ENCODE measurements around the gene ADCY3. TPM values are rescaled to one million over a fixed set of nuclear protein-coding genes. Genes with fewer than 3 reads are reported as not detected.

ADCY3 gene
- total RNA-seq, 1 experiment from 2014 or later: 75.6 TPM

DNA sequence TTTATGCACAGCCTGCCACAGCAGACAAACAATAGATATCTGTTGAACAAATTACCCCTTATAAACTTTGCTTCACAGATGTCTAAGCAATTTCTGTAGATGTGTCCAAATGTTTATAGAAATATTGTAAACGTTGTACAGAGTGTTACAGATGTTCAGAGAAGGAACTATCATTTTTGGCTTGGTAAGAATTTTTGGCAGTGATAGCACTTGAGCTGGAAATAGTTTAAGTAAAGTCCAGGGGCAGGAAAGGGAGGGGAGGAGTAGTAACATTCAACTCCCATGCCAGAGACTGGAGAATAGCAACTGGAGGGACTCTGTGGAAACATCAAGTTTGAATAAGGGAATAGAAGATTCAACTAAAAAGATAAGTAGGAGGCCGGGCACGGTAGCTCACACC, 131.2 kb downstream of the ADCY3 start:
- no peaks in the 10 kb centered on the region for H3K27me3 ChIP-seq (replicated peaks; ENCODE audit: control insufficient read depth, insufficient read depth, low read length)
- H3K4me1 Mint-ChIP-seq (ENCODE audit: low read depth, unreplicated experiment): peaks cover 5% of the 10 kb centered on the region
- H3K9me3 ChIP-seq: peaks cover 8% of the 10 kb centered on the region; the same call in 1 of the 2 replicates
- BruUV-seq (replicated peaks): no TSS peak
- TF ChIP-seq CTCF (IDR thresholded peaks at IDR 0.05; ENCODE audit: insufficient read depth in 1 of 2, low read depth in 1 of 2, low read length in 1 of 2, severe bottlenecking in 1 of 2, unreplicated experiment in 1 of 2): no peak
- intact Hi-C loops (cut with micrococcal nuclease; ENCODE audit: unreplicated experiment): no loop called here
- H3K36me3 Mint-ChIP-seq (ENCODE audit: insufficient read depth, unreplicated experiment): peaks cover 19% of the 10 kb centered on the region
- ChIA-PET CTCF (no interaction called here), POLR2A (no interaction called here)
- H3K4me1 ChIP-seq: peaks cover 14% of the 10 kb centered on the region
- H3K4me3 Mint-ChIP-seq (ENCODE audit: unreplicated experiment): no peak overlapping the region
- no peak overlapping the region for H3K4me3 ChIP-seq (ENCODE audit: low read depth, low read length)
- DNase-seq: no peak
- H3K27ac Mint-ChIP-seq (ENCODE audit: unreplicated experiment): no peak overlapping the region
- no peaks in the 10 kb centered on the region for H3K36me3 ChIP-seq (ENCODE audit: control insufficient read depth, insufficient read depth, low read length)
- no peaks in the 10 kb centered on the region for H3K9me3 Mint-ChIP-seq (ENCODE audit: unreplicated experiment)
- H3K27me3 Mint-ChIP-seq (ENCODE audit: insufficient read depth, unreplicated experiment): no peaks in the 10 kb centered on the region

DNA sequence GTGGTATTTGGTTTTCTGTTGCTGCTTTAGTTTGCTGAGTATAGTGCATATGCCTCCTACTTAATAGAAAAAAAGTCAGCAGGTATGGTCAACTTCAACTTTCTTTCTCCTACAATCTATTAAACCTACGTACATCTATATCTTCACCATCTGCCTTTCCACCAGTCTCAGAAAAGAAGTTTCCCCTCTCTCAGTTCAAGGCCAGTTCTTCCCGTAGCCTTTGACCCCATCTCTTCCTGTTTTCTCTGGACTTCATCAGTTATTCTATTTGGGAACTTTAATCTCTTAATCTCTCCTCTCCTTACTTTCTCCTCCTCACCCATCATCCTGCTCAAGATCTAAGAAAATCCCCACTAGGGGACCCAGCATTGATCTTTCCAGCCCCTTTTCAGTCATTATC, 132.5 kb downstream of the ADCY3 start:
- peaks cover 5% of the 10 kb centered on the region for H3K4me1 Mint-ChIP-seq (ENCODE audit: low read depth, unreplicated experiment)
- Histone ChIP-seq H3K4me3 (ENCODE audit: low read depth, low read length) (no peak overlapping the region), H3K4me1 (peaks cover 14% of the 10 kb centered on the region), H3K9me3 (peaks cover 8% of the 10 kb centered on the region; the same call in 1 of the 2 replicates), H3K27me3 (replicated peaks; ENCODE audit: control insufficient read depth, insufficient read depth, low read length) (no peaks in the 10 kb centered on the region), H3K36me3 (ENCODE audit: control insufficient read depth, insufficient read depth, low read length) (no peaks in the 10 kb centered on the region)
- no peaks in the 10 kb centered on the region for H3K27me3 Mint-ChIP-seq (ENCODE audit: insufficient read depth, unreplicated experiment)
- no peak overlapping the region for H3K4me3 Mint-ChIP-seq (ENCODE audit: unreplicated experiment)
- peaks cover 8% of the 10 kb centered on the region for H3K36me3 Mint-ChIP-seq (ENCODE audit: insufficient read depth, unreplicated experiment)
- ChIA-PET POLR2A (interaction anchor here (0.5 kb wide), 1 partner anchor 34 kb away, joined by 12 read pairs; no protein-coding TSS in a partner anchor), CTCF (no interaction called here)
- DNase-seq: no peak
- no peak overlapping the region for H3K27ac Mint-ChIP-seq (ENCODE audit: unreplicated experiment)
- BruUV-seq (replicated peaks): no TSS peak
- intact Hi-C loops (cut with micrococcal nuclease; ENCODE audit: unreplicated experiment): no loop called here
- TF ChIP-seq CTCF (IDR thresholded peaks at IDR 0.05; ENCODE audit: insufficient read depth in 1 of 2, low read depth in 1 of 2, low read length in 1 of 2, severe bottlenecking in 1 of 2, unreplicated experiment in 1 of 2): no peak
- no peaks in the 10 kb centered on the region for H3K9me3 Mint-ChIP-seq (ENCODE audit: unreplicated experiment)

GRCh38 chr2:24785671-24786321, 134.2 kb downstream of the ADCY3 start:
- peaks cover 11% of the 10 kb centered on the region for H3K36me3 Mint-ChIP-seq (ENCODE audit: insufficient read depth, unreplicated experiment)
- no peak overlapping the region for H3K4me3 Mint-ChIP-seq (ENCODE audit: unreplicated experiment)
- Histone ChIP-seq H3K4me3 (ENCODE audit: low read depth, low read length) (no peak overlapping the region), H3K4me1 (peaks cover under 1% of the 10 kb centered on the region; the same call in 1 of the 2 replicates), H3K36me3 (ENCODE audit: control insufficient read depth, insufficient read depth, low read length) (no peaks in the 10 kb centered on the region), H3K27me3 (replicated peaks; ENCODE audit: control insufficient read depth, insufficient read depth, low read length) (no peaks in the 10 kb centered on the region), H3K9me3 (peaks cover 8% of the 10 kb centered on the region; the same call in 1 of the 2 replicates)
- ChIA-PET CTCF (no interaction called here), POLR2A (interaction anchor here (0.5 kb wide), 1 partner anchor 35 kb away, joined by 5 read pairs; no protein-coding TSS in a partner anchor)
- no peak overlapping the region for H3K27ac Mint-ChIP-seq (ENCODE audit: unreplicated experiment)
- no peak for DNase-seq
- no TSS peak for BruUV-seq (replicated peaks)
- intact Hi-C loops (cut with micrococcal nuclease; ENCODE audit: unreplicated experiment): no loop called here
- no peaks in the 10 kb centered on the region for H3K4me1 Mint-ChIP-seq (ENCODE audit: low read depth, unreplicated experiment)
- H3K9me3 Mint-ChIP-seq (ENCODE audit: unreplicated experiment): peaks cover 7% of the 10 kb centered on the region
- H3K27me3 Mint-ChIP-seq (ENCODE audit: insufficient read depth, unreplicated experiment): no peaks in the 10 kb centered on the region
- no peak for TF ChIP-seq CTCF (IDR thresholded peaks at IDR 0.05; ENCODE audit: insufficient read depth in 1 of 2, low read depth in 1 of 2, low read length in 1 of 2, severe bottlenecking in 1 of 2, unreplicated experiment in 1 of 2)
